HL-60 (cell line): ENCODE results near the gene PEF1.
A peak's percentile ranks its signal among the peaks of the same experiment; 100 is the strongest.

ENCODE experiments used
- DNase-seq, 2 experiments: peaks; one replicate each; pipeline ENCODE4 v3.0.0-alpha.2; 2010 to 2020; ENCODE audit warnings: low read depth in 1 of 2, low spot score in 1 of 2
- H3K27ac ChIP-seq: fragments of 250-450 bp; sonication (Bioruptor Pico); replicated peaks from 2 replicates; pipeline ENCODE4 v1.5.1; 2020; ENCODE audit warnings: mild to moderate bottlenecking, moderate library complexity
- H3K27me3 ChIP-seq: fragments of 250-450 bp; sonication (Bioruptor Pico); 2 replicates; pipeline ENCODE4 v1.5.1; 2021; ENCODE audit warnings: mild to moderate bottlenecking, moderate library complexity; ENCODE audit not compliant: insufficient read depth, poor library complexity, severe bottlenecking
- H3K4me3 ChIP-seq: replicated peaks from 2 replicates; pipeline ENCODE4 v1.5.1; 2011; ENCODE audit warnings: mild to moderate bottlenecking, control low read depth, low read length; ENCODE audit not compliant: insufficient read depth
- GABPA ChIP-seq: IDR thresholded peaks from 2 replicates; pipeline ENCODE4 v1.6.1; 2012; ENCODE audit warnings: low read depth
- POLR2AphosphoS5 ChIP-seq: IDR thresholded peaks from 2 replicates; pipeline ENCODE4 v1.6.1; 2012; ENCODE audit warnings: low read depth
- REST ChIP-seq: IDR thresholded peaks from 2 replicates; pipeline ENCODE4 v1.6.1; 2012; ENCODE audit warnings: low read depth; ENCODE audit not compliant: insufficient replicate concordance
- SPI1 ChIP-seq: IDR thresholded peaks from 2 replicates; pipeline ENCODE4 v1.6.1; 2012; ENCODE audit warnings: low read depth, mild to moderate bottlenecking, borderline replicate concordance
- TF ChIP-seq, protein P1 (sequence below): IDR thresholded peaks from one replicate; pipeline ENCODE4 v1.5.1; 2011; ENCODE audit warnings: low read length, control low read depth, inconsistent platforms; ENCODE audit not compliant: insufficient read depth

Gene PEF1

GRCh38 chr1:31683997-31684396 is 39.3 kb upstream of the PEF1 start:
- peak in 1 of 2 experiments; percentile 16 for DNase-seq

DNA sequence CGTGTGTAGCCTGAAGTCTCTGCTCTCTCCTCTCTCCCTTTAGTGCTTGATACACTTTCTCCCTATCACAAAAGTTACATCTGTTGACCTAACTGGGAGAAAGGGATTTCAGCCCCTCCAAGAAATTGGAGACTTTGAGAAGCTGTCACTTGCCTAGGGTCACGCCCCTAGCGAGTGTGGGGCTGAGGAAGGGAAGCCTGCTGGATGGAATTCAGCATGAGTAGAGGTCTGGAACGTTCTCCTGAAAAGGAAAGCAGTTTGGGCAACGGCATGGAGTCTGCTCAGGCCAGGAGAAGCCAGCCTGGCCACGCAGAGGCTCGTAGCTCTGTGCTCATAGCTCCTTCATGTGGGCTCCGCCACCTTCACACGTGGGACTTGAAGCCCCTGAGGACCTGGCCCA is 36.7 kb upstream of the PEF1 start:
- TF ChIP-seq, protein P1, sequence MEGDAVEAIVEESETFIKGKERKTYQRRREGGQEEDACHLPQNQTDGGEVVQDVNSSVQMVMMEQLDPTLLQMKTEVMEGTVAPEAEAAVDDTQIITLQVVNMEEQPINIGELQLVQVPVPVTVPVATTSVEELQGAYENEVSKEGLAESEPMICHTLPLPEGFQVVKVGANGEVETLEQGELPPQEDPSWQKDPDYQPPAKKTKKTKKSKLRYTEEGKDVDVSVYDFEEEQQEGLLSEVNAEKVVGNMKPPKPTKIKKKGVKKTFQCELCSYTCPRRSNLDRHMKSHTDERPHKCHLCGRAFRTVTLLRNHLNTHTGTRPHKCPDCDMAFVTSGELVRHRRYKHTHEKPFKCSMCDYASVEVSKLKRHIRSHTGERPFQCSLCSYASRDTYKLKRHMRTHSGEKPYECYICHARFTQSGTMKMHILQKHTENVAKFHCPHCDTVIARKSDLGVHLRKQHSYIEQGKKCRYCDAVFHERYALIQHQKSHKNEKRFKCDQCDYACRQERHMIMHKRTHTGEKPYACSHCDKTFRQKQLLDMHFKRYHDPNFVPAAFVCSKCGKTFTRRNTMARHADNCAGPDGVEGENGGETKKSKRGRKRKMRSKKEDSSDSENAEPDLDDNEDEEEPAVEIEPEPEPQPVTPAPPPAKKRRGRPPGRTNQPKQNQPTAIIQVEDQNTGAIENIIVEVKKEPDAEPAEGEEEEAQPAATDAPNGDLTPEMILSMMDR = no peak
- TF ChIP-seq POLR2AphosphoS5 = no peak
- no peak for TF ChIP-seq REST
- no peak for TF ChIP-seq SPI1
- TF ChIP-seq GABPA = no peak
- no peak overlapping the region for H3K4me3 ChIP-seq
- peaks cover 7% of the 10 kb centered on the region for H3K27me3 ChIP-seq
- DNase-seq = no peak
- no peak overlapping the region for H3K27ac ChIP-seq

More at GRCh38 chr1:31683997-31684396, 39.3 kb upstream of the PEF1 start:
- H3K27me3 ChIP-seq = peaks cover 2% of the 10 kb centered on the region
- H3K4me3 ChIP-seq = no peak overlapping the region
- H3K27ac ChIP-seq = no peak overlapping the region
- no peak for TF ChIP-seq GABPA
- TF ChIP-seq, protein P1 = peak; percentile 19

GRCh38 chr1:31679676-31680230 is 35.1 kb upstream of the PEF1 start:
- no peak for TF ChIP-seq SPI1
- TF ChIP-seq POLR2AphosphoS5 = no peak
- TF ChIP-seq, protein P1 = no peak
- no peak for TF ChIP-seq REST
- TF ChIP-seq GABPA = no peak
- no peak overlapping the region for H3K27ac ChIP-seq
- DNase-seq = no peak
- H3K27me3 ChIP-seq = peaks cover 7% of the 10 kb centered on the region
- no peak overlapping the region for H3K4me3 ChIP-seq

GRCh38 chr1:31679091-31679490 is 34.4 kb upstream of the PEF1 start:
- Histone ChIP-seq H3K4me3 (no peak overlapping the region), H3K27ac (no peak overlapping the region), H3K27me3 (peaks cover 7% of the 10 kb centered on the region)
- no peak for DNase-seq
- TF ChIP-seq, protein P1 = no peak
- TF ChIP-seq SPI1 = no peak
- no peak for TF ChIP-seq POLR2AphosphoS5
- TF ChIP-seq GABPA = no peak
- no peak for TF ChIP-seq REST
